Endothelial cell of umbilical vein (primary cell): ENCODE results near the gene DSCAML1.

ENCODE experiments used
- CTCF ChIP-seq, 2 donors: IDR thresholded peaks; 1 replicate in 1 of 2; 2 replicates in 1 of 2; pipeline ENCODE4 v1.5.1; 2011; ENCODE audit warnings: low read length in 2 of 2, mild to moderate bottlenecking in 2 of 2, moderate library complexity in 2 of 2, control low read depth in 1 of 2, inconsistent platforms in 1 of 2, low read depth in 1 of 2; ENCODE audit not compliant: insufficient read depth in 1 of 2; ENCODE audit errors: extremely low read depth in 1 of 2
- GATA2 ChIP-seq: IDR thresholded peaks from 2 replicates; pipeline ENCODE4 v1.7.0; 2011; ENCODE audit warnings: low read depth, mild to moderate bottlenecking, moderate library complexity, mixed read lengths, low read length; ENCODE audit not compliant: insufficient read length, insufficient read depth
- MAX ChIP-seq: IDR thresholded peaks from 2 replicates; pipeline ENCODE4 v1.6.1; 2011; ENCODE audit not compliant: insufficient read depth, insufficient read length
- POLR2A ChIP-seq: IDR thresholded peaks from 2 replicates; pipeline ENCODE4 v1.6.1; 2012; ENCODE audit warnings: low read depth, mild to moderate bottlenecking, control low read depth, low read length
- POLR2AphosphoS5 ChIP-seq: IDR thresholded peaks from 2 replicates; pipeline ENCODE4 v1.6.1; 2012; ENCODE audit warnings: low read depth, mild to moderate bottlenecking, control low read depth, low read length, moderate library complexity; ENCODE audit not compliant: insufficient read depth

GRCh38 chr11:117453886-117454563 lies 343.0 kb downstream of the DSCAML1 start:
- TF ChIP-seq CTCF (IDR thresholded peaks at IDR 0.05; ENCODE audit: extremely low read depth in 1 of 2, insufficient read depth in 1 of 2, low read depth in 1 of 2, low read length in 2 of 2), result no peak
- no peak for TF ChIP-seq POLR2A
- TF ChIP-seq GATA2, result no peak
- no peak for TF ChIP-seq MAX
- TF ChIP-seq POLR2AphosphoS5, result no peak
